Stimulated activated CD4-positive, alpha-beta T cell treated with anti-CD3 and anti-CD28 coated beads, Interleukin-12 subunit alpha, Interleukin-12 subunit beta, amount 100 ng/mL, for 48 hours (primary cell): ENCODE results near the gene PPP1R14D.
A peak's percentile ranks its signal among the peaks of the same experiment; 100 is the strongest.

ENCODE experiments used
- DNase-seq, 3 donors: peaks; one replicate each; pipeline ENCODE4 v3.0.0-alpha.2; 2020; ENCODE audit warnings: low read depth in 2 of 3, low spot score in 1 of 3

Gene PPP1R14D

GRCh38 chr15:40787344-40787841 is 41.1 kb downstream of the PPP1R14D start:
- peak; percentile 47 to 56 (median 55) for DNase-seq

DNA sequence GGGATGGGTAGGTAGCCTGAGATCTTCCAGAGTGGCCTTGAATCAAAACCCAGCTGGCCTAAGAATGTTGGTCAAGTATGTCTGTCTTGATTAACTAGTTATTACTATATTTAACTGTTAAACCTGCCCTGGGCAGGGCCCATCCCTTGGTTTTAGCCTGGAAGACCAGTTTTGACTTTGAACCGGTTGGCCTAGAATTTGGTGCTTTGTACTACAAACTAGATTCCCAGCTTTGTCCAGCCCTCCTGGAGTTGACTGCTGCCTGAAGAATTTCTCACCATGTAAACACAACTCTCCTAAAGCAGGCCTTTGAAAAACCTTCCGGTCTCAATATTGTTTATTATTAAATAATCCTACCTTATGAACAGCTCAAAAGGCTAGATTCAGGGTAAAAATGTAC is 42.7 kb downstream of the PPP1R14D start:
- DNase-seq, result no peak

DNA sequence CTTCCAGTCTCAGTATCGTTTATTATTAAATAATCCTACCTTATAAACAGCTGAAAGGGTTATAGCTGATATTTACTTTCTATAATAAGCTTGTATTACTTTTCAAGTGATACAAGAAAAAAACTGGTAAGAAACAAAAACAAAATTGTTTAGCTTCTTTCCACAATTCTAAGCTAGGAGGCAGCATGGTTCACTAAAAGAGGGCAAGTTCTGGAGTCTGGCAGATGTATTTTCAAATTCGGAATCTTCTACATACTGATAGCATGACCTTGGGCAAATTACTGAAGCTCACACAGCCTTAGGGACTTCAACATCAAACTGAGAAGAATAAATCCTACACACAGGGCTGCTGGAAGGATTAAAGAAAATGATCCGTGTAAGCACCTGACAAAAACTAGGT is 43.3 kb downstream of the PPP1R14D start:
- no peak for DNase-seq

- DNase-seq, result peak; percentile 51 to 69 (median 52)
These were observed 45.8 kb downstream of the PPP1R14D start for GRCh38 chr15:40782609-40783227.

DNA sequence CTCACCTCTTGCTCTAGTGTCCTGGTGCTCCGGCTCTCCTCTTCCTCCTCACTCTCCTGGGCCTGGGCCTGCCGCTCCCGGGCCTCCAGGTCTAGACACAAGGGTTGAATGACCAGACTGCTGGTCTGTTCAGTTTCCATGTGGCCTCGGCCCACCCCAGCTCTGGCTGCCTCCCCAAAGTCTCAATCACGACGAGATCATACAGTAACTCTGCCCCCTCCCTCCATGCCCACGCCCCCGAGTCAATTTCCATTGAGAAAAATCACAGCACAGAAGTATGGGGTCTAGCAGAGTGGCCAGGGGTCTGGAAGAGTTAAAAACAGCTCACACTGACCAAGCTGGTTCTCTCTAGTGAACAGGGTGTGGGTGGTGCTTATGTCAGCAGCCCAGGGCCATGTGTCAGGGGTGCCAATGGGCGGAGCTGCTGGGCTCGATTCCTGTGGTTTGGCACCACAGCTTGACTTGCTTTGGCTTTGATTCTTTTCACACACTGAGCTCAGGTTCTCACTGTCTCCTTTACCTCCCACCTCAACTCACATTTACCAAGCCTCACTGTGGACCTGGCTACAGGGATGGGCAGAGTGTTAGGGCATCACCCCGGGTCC is 51.9 kb downstream of the PPP1R14D start:
- no peak for DNase-seq

DNA sequence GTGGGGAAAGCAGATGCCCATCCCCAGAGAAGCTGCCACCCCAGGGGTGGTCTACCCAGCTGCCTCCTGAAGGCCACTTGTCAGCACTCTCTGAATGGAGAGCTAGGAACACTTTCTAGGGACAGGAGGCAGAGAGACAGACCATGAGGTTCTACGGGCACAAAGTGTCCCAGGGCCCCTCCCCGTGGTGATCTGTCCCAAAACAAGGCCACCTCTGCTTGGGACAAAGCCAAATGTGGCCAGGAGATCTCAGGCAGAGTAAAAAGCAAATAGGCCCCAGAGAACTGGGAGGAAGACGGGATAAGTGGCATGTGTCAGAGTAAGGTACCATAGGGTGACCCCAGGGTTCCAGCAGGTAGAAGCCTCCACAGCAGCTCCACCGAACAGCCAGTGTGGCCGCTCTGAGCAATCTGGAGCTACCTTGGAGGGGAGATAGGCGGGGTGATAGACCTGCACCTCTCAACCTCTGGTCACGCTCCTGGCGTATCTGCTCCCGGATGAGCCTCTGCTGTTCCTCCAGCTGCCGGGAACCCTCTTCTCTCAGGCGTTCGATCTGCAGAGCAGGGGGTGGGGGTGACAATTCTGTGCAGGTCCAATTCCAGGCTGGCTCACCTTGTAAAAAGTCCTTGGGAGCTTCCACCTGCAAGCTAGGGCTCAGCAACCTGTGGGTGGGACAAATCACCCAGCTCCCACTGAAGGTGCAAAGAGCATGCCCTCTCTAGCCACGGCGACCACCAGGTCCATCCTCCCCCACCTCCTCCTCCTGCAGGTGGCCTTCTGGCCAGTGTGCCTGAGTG is 52.6 kb downstream of the PPP1R14D start:
- DNase-seq, result no peak

DNA sequence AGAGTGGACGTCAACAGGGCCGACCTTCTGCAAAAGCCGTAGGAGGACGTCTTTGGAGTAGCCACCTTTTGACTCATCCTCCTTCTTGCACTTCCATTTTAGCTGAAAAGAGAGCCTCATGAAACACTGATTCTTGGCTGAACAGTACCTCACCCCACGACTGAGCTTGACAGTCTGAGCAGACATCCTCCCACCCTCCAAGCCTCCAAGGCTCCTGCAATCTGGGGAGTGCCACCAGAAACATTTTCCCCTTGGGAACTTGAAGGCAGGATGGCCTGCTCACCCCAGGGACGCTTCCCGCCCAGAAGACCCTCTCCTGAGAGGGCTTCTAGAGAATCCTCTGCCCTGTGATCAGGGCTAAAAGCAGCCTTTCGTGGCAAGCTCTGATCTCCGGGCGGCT is 53.5 kb downstream of the PPP1R14D start:
- no peak for DNase-seq

DNA sequence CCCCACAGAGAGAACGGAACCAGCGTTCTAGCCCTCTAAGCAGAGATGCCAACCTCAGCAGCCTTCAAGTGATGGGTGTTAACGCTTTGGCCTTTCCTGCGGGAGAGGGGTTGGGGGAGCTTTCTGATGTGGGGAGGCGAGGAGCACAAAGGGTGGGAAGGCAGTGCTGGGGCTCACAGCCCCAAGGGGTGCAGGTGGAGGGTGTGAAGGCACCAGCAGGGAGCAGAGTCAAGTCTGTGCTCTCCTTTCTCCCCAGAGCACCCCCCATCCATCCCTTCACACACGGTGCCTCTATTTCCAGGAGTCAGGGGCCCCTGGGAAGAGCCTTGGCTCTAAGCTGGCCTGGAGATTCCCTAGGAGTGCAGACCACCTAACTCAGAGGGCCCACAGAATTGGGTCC is 54.6 kb downstream of the PPP1R14D start:
- no peak for DNase-seq

DNA sequence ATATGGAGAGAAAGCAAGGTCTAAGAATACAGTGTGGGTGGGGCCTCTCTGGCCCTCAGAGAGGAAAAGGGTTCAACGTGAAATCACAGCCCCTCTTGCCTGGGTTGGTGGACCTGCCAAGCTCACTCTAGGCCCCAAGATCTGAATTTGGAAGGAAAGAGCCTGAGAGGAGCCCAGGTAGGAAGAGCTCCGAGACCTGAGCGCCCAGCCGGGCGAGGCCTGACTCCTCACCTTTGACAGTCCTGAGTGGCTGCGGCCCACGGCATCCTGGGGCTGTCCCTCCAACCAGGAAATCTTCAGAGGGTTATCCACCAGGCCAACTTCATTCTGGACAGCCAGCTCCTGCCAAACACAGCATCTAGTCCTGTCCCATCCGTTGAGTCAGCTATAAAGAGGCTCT is 55.0 kb downstream of the PPP1R14D start:
- DNase-seq, result no peak

GRCh38 chr15:40772014-40772413 is 56.5 kb downstream of the PPP1R14D start:
- no peak for DNase-seq

GRCh38 chr15:40771242-40771641 is 57.3 kb downstream of the PPP1R14D start:
- DNase-seq, result no peak

DNA sequence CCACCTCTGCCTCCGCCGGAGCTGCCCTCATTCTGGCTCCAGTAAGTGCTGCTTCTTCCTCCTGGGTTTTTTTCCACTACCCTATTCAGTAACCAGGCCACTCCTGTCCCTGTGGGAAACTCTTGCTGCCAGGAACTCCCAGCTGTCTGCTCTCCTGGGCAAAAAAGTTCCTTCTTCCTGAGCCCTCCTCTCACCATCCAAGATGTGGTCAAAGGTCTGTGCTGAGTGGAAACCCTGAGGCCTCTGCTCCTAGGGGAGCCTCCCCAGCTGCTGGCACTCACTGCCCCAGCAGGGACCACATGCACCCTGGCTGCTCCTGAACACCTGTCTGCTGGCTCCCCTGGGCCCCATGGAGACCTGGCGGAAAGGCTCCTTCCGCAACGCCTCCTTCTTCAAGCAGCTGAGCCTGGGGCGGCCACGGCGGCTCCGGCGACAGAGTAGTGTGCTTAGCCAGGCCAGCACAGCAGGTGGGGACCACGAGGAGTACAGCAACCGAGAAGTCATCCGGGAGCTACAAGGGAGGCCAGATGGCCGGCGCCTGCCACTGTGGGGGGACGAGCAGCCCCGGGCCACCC is 58.3 kb downstream of the PPP1R14D start:
- no peak for DNase-seq

- peak in 2 of 3 donors; percentile 23 to 44 for DNase-seq
These were observed 59.0 kb downstream of the PPP1R14D start, which contains the start of gene C15orf62 for GRCh38 chr15:40769274-40770146. C15orf62 (plus strand) TSS chr15:40769980; CDS start chr15:40770496, 516 bp downstream.

DNA sequence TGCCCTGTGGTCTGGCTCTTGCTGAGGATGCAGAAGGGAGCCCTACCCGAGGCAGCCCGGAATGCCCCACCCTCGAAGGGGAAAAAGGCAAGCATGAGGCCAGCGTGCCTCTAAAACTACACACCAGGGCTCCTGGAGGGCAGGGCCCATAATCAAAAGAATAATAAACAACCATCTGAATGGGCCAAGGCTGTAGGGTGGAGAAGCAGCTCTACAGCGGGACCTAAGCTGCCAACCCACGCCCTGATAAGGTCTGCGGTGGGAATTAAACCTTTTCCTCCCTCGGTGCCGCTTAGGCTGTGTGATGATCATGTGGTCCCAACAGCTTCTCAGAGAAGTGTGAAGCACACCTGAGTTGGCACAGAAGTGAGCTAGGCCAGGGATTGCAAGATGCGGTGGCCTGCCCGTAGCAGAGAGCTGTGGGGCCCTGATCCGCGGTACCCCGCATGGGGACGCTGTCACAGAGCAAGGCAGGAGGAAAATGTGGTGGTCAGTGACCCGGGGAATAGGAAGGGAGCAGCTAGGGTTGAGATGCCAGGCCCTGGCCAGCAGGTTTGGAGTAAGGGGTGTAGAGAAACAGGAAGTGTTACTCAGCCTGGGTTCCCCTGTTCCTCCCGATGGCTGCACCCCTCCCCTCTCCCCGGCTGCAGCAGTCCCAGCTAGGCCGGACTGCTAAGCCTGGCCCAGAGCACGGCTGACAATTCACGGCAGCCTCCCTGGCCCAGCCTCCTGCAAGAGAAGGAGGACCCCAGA is 59.8 kb downstream of the PPP1R14D start:
- DNase-seq, result no peak

DNA sequence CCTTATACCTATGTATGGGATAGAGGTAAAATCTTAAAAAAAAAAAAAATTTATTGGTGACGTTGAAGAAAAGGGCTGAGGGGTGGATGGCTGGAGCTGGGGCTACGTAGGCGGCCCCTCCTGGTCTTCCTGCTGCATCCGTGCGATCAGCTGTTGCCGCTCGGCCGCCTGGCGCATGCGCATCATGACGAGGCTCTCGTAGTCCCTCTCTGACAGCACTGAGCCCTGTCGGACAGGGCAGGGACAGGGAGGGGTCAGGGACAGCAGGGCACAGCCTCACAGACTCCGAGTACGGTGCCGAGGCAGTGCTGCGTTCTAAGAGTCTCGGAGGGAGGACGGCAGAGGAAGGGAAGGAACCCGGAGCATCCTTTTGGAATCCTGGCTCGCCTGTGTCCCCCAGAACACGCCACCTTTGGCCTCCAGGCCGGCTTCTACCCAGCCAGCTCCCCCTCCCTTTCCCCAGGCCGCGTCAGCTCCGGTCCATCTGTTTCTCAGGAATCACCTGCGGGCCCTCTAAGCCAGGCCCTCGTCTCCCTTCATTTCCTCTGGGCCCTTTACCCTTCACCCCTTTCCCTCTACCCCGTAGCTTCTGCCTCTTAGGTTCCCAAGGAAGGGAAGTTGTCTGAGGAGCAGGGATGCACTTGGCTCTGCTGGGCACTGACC is 60.5 kb downstream of the PPP1R14D start:
- DNase-seq, result no peak

DNA sequence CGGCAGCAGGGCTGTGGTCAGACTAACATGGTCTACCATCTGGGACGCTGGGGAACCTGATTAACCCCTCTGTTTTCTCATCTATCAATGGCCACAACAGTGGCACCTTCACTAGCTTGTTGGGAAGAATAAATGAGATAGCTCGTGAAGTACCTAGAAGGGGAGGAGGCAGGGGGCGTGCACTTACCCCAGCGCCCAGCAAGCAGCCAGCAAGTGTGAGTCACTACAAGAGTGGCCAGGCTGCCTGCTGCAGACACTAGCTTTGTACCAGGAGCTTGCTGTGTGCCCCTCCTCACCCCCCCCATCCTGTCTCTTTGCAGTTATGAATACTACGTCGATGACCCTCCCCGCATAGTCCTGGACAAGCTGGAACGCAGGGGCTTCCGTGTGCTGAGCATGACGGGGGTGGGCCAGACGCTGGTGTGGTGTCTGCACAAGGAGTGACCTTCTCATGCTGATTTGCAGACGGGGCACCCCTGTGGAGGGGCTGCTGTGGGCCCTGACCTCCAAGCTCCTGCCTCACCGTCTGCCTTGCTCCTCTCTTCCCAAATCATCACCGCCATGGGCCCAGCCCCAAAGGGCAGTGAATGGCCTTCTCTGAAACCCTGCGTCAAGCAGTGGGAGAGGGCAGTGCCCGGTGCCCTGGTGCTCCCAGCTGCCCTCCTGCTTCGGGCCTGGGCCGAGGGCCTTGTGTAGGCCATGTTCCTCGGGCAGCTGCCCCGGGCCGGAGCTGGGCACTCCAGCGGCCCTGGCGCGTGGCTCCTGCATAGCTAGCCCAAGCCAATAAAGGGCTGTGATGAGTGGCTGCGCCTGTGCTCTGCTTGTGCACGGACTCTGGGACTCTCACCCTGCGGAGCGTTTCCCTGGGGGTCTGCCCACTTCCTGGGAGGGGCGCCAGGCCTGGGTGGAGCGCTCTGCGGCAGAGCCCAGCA is 61.3 kb downstream of the PPP1R14D start:
- no peak for DNase-seq

DNA sequence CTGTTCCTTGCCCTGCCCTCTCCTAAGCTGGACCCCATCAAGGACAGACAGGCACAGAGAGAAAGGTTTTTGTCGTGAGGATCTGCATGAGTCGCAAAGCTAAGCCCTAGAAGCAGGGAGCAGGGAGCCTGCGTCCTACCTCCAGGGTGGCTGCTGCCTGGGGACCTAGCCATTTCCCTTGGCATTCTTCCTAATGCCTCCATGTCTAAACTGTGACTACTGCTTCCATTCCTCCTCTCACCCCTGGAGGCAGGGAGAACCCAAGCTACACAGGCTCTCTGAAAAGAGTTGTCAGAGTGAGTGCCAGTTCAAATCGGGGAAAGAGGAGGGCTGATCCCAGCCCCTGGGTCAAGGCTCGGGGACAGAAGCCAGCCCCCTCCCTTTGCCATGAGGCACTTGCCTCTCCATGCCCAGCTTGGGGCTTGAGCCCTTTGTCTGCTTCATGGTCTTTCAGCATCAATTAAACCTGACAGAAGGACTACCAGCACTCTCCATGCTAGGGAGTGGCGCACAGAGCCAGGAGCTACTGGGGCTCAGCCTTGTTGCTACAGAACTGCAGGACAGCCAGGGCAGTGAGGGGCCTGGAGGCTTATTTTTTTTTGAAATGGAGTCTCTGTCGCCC is 62.2 kb downstream of the PPP1R14D start:
- no peak for DNase-seq
